HEK293 (cell line): ENCODE results near the gene IGSF9B.

Experiments used
- KLF16 ChIP-seq: fragments of 450-650 bp; formaldehyde crosslinking; IDR thresholded peaks from 2 replicates; pipeline ENCODE4 v1.5.1; 2017; ENCODE audit warnings: missing biosample characterization, missing genetic modification characterization
- MEIS1 ChIP-seq: sonication (generic); formaldehyde crosslinking; IDR thresholded peaks from 2 replicates; pipeline ENCODE4 v1.8.1; 2022; ENCODE audit warnings: missing genetic modification reagents, mild to moderate bottlenecking, borderline replicate concordance
- TCF7L2 ChIP-seq: IDR thresholded peaks from 2 replicates; pipeline ENCODE4 v1.6.1; 2011; ENCODE audit warnings: low read depth, mild to moderate bottlenecking, inconsistent platforms, low read length, moderate library complexity, borderline replicate concordance
- ZNF24 ChIP-seq: fragments of 450-650 bp; formaldehyde crosslinking; IDR thresholded peaks from 2 replicates; pipeline ENCODE4 v1.5.1; 2016; ENCODE audit warnings: missing biosample characterization, missing genetic modification characterization
- ZNF473 ChIP-seq: fragments of 450-650 bp; formaldehyde crosslinking; IDR thresholded peaks from 2 replicates; pipeline ENCODE4 v1.5.1; 2017; ENCODE audit warnings: missing biosample characterization, missing genetic modification characterization
- ZNF768 ChIP-seq: fragments of 450-650 bp; formaldehyde crosslinking; IDR thresholded peaks from 2 replicates; pipeline ENCODE4 v1.5.1; 2018; ENCODE audit warnings: missing biosample characterization, mild to moderate bottlenecking, missing genetic modification characterization
- TF ChIP-seq, protein P1 (sequence below): fragments of 450-650 bp; formaldehyde crosslinking; IDR thresholded peaks from 2 replicates; pipeline ENCODE4 v1.5.1; 2016; ENCODE audit warnings: missing biosample characterization, missing genetic modification characterization
- TF ChIP-seq, protein P2 (sequence below): fragments of 450-650 bp; formaldehyde crosslinking; IDR thresholded peaks from 2 replicates; pipeline ENCODE4 v1.5.1; 2017; ENCODE audit warnings: missing biosample characterization, mild to moderate bottlenecking, missing genetic modification characterization, moderate library complexity
- TF ChIP-seq, protein P3 (sequence below): fragments of 450-650 bp; IDR thresholded peaks from 2 replicates; pipeline ENCODE4 v1.5.1; 2018; ENCODE audit warnings: missing biosample characterization, missing genetic modification characterization
- TF ChIP-seq, protein P4 (sequence below): fragments of 450-650 bp; formaldehyde crosslinking; IDR thresholded peaks from 2 replicates; pipeline ENCODE4 v1.5.1; 2016; ENCODE audit warnings: missing biosample characterization, missing genetic modification characterization

DNA sequence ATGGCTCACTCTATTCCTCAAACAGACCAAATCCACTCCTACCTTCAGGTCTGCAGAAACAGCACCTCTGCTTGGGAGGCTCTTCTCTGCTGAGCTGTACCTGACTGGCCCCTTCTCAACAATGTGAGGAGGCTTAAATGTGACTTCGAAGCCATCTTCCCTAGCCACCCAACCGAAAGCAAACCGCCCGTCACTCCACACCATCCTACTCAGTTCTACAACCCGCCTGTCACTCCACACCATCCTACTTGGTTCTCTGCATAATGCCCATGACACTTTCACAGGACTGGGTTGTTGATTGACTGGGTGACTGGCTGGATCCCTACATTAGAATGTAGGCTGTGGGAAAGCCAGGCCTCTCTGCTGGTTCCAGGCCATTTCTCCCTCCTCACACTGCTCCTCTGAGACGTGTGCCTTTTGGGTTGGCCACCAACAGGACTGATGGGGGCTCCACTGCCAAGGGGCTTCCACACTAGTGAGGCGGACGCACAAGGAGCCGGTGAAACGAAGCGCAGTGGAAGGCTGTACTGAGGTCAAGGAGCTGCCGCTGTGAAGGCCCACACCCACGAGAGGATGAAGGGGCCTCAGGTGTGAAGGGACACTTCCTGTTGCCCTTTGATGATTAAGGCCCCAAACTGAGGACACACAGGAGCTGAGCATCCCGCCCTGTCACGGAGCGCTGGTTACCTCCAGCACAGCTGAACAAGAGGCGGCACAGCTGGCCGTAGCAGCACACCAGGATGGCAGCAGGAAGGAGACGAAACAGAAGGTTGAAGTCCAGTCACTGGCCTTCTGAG, 64.0 kb downstream of the IGSF9B start:
- TF ChIP-seq, protein P1, sequence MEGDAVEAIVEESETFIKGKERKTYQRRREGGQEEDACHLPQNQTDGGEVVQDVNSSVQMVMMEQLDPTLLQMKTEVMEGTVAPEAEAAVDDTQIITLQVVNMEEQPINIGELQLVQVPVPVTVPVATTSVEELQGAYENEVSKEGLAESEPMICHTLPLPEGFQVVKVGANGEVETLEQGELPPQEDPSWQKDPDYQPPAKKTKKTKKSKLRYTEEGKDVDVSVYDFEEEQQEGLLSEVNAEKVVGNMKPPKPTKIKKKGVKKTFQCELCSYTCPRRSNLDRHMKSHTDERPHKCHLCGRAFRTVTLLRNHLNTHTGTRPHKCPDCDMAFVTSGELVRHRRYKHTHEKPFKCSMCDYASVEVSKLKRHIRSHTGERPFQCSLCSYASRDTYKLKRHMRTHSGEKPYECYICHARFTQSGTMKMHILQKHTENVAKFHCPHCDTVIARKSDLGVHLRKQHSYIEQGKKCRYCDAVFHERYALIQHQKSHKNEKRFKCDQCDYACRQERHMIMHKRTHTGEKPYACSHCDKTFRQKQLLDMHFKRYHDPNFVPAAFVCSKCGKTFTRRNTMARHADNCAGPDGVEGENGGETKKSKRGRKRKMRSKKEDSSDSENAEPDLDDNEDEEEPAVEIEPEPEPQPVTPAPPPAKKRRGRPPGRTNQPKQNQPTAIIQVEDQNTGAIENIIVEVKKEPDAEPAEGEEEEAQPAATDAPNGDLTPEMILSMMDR = no peak
- TF ChIP-seq, protein P2, sequence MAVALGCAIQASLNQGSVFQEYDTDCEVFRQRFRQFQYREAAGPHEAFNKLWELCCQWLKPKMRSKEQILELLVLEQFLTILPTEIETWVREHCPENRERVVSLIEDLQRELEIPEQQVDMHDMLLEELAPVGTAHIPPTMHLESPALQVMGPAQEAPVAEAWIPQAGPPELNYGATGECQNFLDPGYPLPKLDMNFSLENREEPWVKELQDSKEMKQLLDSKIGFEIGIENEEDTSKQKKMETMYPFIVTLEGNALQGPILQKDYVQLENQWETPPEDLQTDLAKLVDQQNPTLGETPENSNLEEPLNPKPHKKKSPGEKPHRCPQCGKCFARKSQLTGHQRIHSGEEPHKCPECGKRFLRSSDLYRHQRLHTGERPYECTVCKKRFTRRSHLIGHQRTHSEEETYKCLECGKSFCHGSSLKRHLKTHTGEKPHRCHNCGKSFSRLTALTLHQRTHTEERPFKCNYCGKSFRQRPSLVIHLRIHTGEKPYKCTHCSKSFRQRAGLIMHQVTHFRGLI = no peak
- TF ChIP-seq, protein P3, sequence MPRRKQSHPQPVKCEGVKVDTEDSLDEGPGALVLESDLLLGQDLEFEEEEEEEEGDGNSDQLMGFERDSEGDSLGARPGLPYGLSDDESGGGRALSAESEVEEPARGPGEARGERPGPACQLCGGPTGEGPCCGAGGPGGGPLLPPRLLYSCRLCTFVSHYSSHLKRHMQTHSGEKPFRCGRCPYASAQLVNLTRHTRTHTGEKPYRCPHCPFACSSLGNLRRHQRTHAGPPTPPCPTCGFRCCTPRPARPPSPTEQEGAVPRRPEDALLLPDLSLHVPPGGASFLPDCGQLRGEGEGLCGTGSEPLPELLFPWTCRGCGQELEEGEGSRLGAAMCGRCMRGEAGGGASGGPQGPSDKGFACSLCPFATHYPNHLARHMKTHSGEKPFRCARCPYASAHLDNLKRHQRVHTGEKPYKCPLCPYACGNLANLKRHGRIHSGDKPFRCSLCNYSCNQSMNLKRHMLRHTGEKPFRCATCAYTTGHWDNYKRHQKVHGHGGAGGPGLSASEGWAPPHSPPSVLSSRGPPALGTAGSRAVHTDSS = no peak
- no peak for TF ChIP-seq ZNF768
- TF ChIP-seq MEIS1 (CRISPR knock-in tag) = no peak
- TF ChIP-seq TCF7L2 = no peak
- no peak for TF ChIP-seq ZNF473 (tag by site-specific recombination)
- TF ChIP-seq ZNF24 = no peak
- no peak for TF ChIP-seq KLF16
- TF ChIP-seq, protein P4, sequence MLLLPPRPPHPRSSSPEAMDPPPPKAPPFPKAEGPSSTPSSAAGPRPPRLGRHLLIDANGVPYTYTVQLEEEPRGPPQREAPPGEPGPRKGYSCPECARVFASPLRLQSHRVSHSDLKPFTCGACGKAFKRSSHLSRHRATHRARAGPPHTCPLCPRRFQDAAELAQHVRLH (tag by site-specific recombination) = no peak
